K562 (cell line): ENCODE results near the gene KIF26B. TPM values are rescaled to one million over a fixed set of nuclear protein-coding genes. Genes with fewer than 3 reads are reported as not detected.

Experiments used
- ATAC-seq: fragments of 200-7000 bp; cut with Tn5 transposase; 3 replicates; pipeline ENCODE4 v1.9.1; 2020; ENCODE audit warnings: moderate library complexity
- BruUV-seq: library from RNA; stranded (reverse); fragments of 400-500 nt; replicated peaks from 2 replicates; lab custom pipeline; 2021; lab: Mats Ljungman, UMichigan
- CTCF ChIA-PET: fragments of 300-600 bp; formaldehyde crosslinking; extraction: SDS; loops from one replicate; lab custom pipeline; 2021; ENCODE audit warnings: low intra/inter-chr PET ratio; lab: Yijun Ruan, JAX
- POLR2A ChIA-PET: fragments of 300-600, 350-650 bp; sonication (Branson Sonifier 250); formaldehyde crosslinking; extraction: SDS; loops from one replicate; lab custom pipeline; 2021; ENCODE audit warnings: antibody characterized with exemption, inconsistent platforms; lab: Yijun Ruan, JAX
- DNase-seq, 4 experiments: peaks; one replicate each; pipeline versions ENCODE4 v3.0.0 to v3.0.0-alpha.2; 2011 to 2018; ENCODE audit warnings: low spot score in 3 of 4, mixed read lengths in 3 of 4; ENCODE audit errors: extremely low read depth in 1 of 4
- FAIRE-seq: peaks from 2 replicates; lab custom pipeline; 2011; peaks lifted over from hg19 to GRCh38; lab: Jason Lieb, UNC
- H2AFZ ChIP-seq: 2 replicates; pipeline ENCODE4 v1.6.0; 2011; ENCODE audit warnings: low read depth, low read length, control low read depth, inconsistent platforms
- H3K27ac ChIP-seq: fragments of 200-600 bp; 3 replicates; pipeline ENCODE4 v1.8.0; 2011; ENCODE audit warnings: low read depth, mild to moderate bottlenecking, control low read depth, inconsistent platforms, low read length, moderate library complexity, mixed read lengths; ENCODE audit errors: extremely low read depth
- H3K27me3 ChIP-seq, 2 experiments: fragments of 300-600 bp in 1 of 2; 2 replicates in 1 of 2; 3 replicates in 1 of 2; pipeline versions ENCODE4 v1.6.0 to v1.8.0; 2011; ENCODE audit warnings: inconsistent platforms in 2 of 2, low read length in 2 of 2, mild to moderate bottlenecking in 1 of 2, mixed read lengths in 1 of 2, moderate library complexity in 1 of 2; ENCODE audit not compliant: control insufficient read depth in 2 of 2, insufficient read depth in 2 of 2
- H3K36me3 ChIP-seq: fragments of 300-600 bp; 3 replicates; pipeline ENCODE4 v1.8.0; 2011; ENCODE audit warnings: mild to moderate bottlenecking, low read length, inconsistent platforms; ENCODE audit not compliant: control insufficient read depth, insufficient read depth
- H3K4me1 ChIP-seq, 2 experiments: fragments of 200-600 bp in 1 of 2; replicated peaks in 1 of 2; 2 replicates in 1 of 2; 3 replicates in 1 of 2; pipeline versions ENCODE4 v1.5.1 to v1.8.0; 2011; ENCODE audit warnings: inconsistent platforms in 2 of 2, low read length in 2 of 2, mild to moderate bottlenecking in 1 of 2, mixed read lengths in 1 of 2, moderate library complexity in 1 of 2; ENCODE audit not compliant: control insufficient read depth in 2 of 2, insufficient read depth in 2 of 2
- H3K4me2 ChIP-seq: 2 replicates; pipeline ENCODE4 v1.6.1; 2011; ENCODE audit warnings: low read length, control low read depth, inconsistent platforms, mixed read lengths; ENCODE audit not compliant: insufficient read depth
- H3K4me3 ChIP-seq: fragments of 200-600 bp; sonication (generic), shearing (Covaris generic); 2 replicates; pipeline ENCODE4 v1.5.1; 2016; ENCODE audit warnings: control low read depth, inconsistent platforms
- H3K79me2 ChIP-seq: fragments of 200-600 bp; 3 replicates; pipeline ENCODE4 v1.8.0; 2011; ENCODE audit warnings: low read length, inconsistent platforms; ENCODE audit not compliant: control insufficient read depth, insufficient read depth
- H3K9ac ChIP-seq, 2 experiments: 2 replicates each; pipeline versions ENCODE4 v1.6.0 to v1.6.1; 2011; ENCODE audit warnings: low read depth in 2 of 2, low read length in 2 of 2, control low read depth in 1 of 2, inconsistent platforms in 1 of 2, mild to moderate bottlenecking in 1 of 2, mixed read lengths in 1 of 2; ENCODE audit not compliant: insufficient read depth in 1 of 2
- H3K9me1 ChIP-seq: one replicate; pipeline ENCODE4 v1.6.0; 2011; ENCODE audit warnings: inconsistent platforms, mild to moderate bottlenecking, low read length, moderate library complexity; ENCODE audit not compliant: control insufficient read depth, insufficient read depth
- H3K9me3 ChIP-seq: replicated peaks from 2 replicates; pipeline ENCODE4 v1.5.1; 2011; ENCODE audit warnings: low read depth, low read length, inconsistent platforms; ENCODE audit not compliant: control insufficient read depth, insufficient read depth
- H4K20me1 ChIP-seq: replicated peaks from 2 replicates; pipeline ENCODE4 v1.6.1; 2011; ENCODE audit warnings: low read length, inconsistent platforms, mixed read lengths; ENCODE audit not compliant: control insufficient read depth, insufficient read depth
- BHLHE40 ChIP-seq: IDR thresholded peaks from 2 replicates; pipeline ENCODE4 v1.6.1; 2011; ENCODE audit warnings: low read length, improper control_type of control experiment
- CGGBP1 ChIP-seq: fragments of 250-450 bp; sonication (Bioruptor Pico); IDR thresholded peaks from 2 replicates; pipeline ENCODE4 v1.9.0; 2021; ENCODE audit warnings: mild to moderate bottlenecking
- CTBP1 ChIP-seq: fragments of 450-650 bp; IDR thresholded peaks from 2 replicates; pipeline ENCODE4 v1.6.1; 2016; ENCODE audit warnings: borderline replicate concordance
- DEAF1 ChIP-seq: fragments of 450-650 bp; formaldehyde crosslinking; IDR thresholded peaks from 2 replicates; pipeline ENCODE4 v1.4.0; 2020; ENCODE audit warnings: mild to moderate bottlenecking, moderate library complexity
- E2F3 ChIP-seq: fragments of 250-450 bp; sonication (Bioruptor Pico); IDR thresholded peaks from 2 replicates; pipeline ENCODE4 v1.4.0; 2020; ENCODE audit warnings: mild to moderate bottlenecking
- FOSL1 ChIP-seq: fragments of 200-800 bp; sonication (Bioruptor generic); conservative IDR thresholded peaks from 2 replicates; pipeline ENCODE4 v1.6.1; 2016; ENCODE audit warnings: missing genetic modification characterization, missing compliant biosample characterization
- GTF2B ChIP-seq: IDR thresholded peaks from 2 replicates; pipeline ENCODE4 v1.6.1; 2011; ENCODE audit not compliant: insufficient read length; ENCODE audit errors: extremely low read depth
- NR2C1 ChIP-seq, 2 experiments: fragments of 450-650 bp; IDR thresholded peaks; 2 replicates each; pipeline ENCODE4 v1.6.1; 2017; ENCODE audit warnings: mild to moderate bottlenecking in 2 of 2, antibody characterized with exemption in 1 of 2, inconsistent platforms in 1 of 2, missing compliant biosample characterization in 1 of 2, missing genetic modification characterization in 1 of 2
- OTX1 ChIP-seq: fragments of 450-650 bp; formaldehyde crosslinking; IDR thresholded peaks from 2 replicates; pipeline ENCODE4 v1.4.0; 2022; ENCODE audit warnings: mild to moderate bottlenecking
- SIX5 ChIP-seq, 2 experiments: IDR thresholded peaks; 2 replicates each; pipeline ENCODE4 v1.6.1; 2011; ENCODE audit warnings: low read length in 2 of 2, borderline replicate concordance in 1 of 2, low read depth in 1 of 2, mild to moderate bottlenecking in 1 of 2, moderate library complexity in 1 of 2; ENCODE audit not compliant: insufficient read depth in 1 of 2
- SNRNP70 ChIP-seq: fragments of 200-400 bp; formaldehyde crosslinking; optimal IDR thresholded peaks from 2 replicates; pipeline ENCODE3; 2017; ENCODE audit warnings: low read depth, low read length
- TFAP4 ChIP-seq: sonication (generic); formaldehyde crosslinking; IDR thresholded peaks from 2 replicates; pipeline ENCODE4 v1.8.0; 2022; ENCODE audit warnings: missing genetic modification reagents, mild to moderate bottlenecking, moderate library complexity, borderline replicate concordance
- THAP12 ChIP-seq: fragments of 250-450 bp; sonication (Bioruptor Pico); IDR thresholded peaks from 2 replicates; pipeline ENCODE4 v1.9.0; 2021; ENCODE audit warnings: mild to moderate bottlenecking, inconsistent platforms
- YBX1 ChIP-seq: fragments of 450-650 bp; IDR thresholded peaks from 2 replicates; pipeline ENCODE4 v1.7.1; 2016; ENCODE audit warnings: mild to moderate bottlenecking
- WGBS: fragments of 100-300 bp; shearing (Covaris generic); methylation state at CpG from one replicate; pipeline ENCODE4 v1.1.6; 2016; ENCODE audit warnings: low coverage, mixed read lengths; ENCODE audit not compliant: insufficient coverage; ENCODE audit errors: missing lambda C conversion rate; 5-methylcytosine and 5-hydroxymethylcytosine counted together
- in situ Hi-C: fragments of 300-500 bp; cut with MboI; formaldehyde crosslinking; loops from 4 replicates; pipeline ENCODE4 v1.15.0; 2018; ENCODE audit warnings: inconsistent platforms, mixed read lengths
- intact Hi-C: fragments of 100-400 bp; cut with micrococcal nuclease; formaldehyde crosslinking; loops from 2 replicates; pipeline ENCODE4 v1.14.2; 2022
- polyA plus RNA-seq, 8 experiments: library from polyadenylated mRNA; depleted of rRNA in 4 of 8; stranded (reverse) in 5 of 8; unstranded in 3 of 8; fragments of >200 nt; fragmentation: Nextera tagmentation in 2 of 8; fragmentation: Illumina TruSeq in 1 of 8; extraction: Ambion mirVana in 2 of 8; extraction: Trizol in 1 of 8; gene quantifications; 2 replicates each; pipeline versions ENCODE4 v1.2.1 to v1.2.3, GENCODE V29; 2011 to 2014; ENCODE audit warnings: inconsistent platforms in 1 of 8, missing spikeins in 1 of 8
- total RNA-seq, 7 experiments: library from RNA; depleted of rRNA in 6 of 7; stranded (reverse); fragments of >200 nt in 6 of 7; fragmentation: Illumina TruSeq in 2 of 7; extraction: Trizol in 2 of 7; gene quantifications; 2 replicates each; pipeline versions ENCODE4 v1.2.1 to v1.2.3, GENCODE V29; 2011 to 2021; ENCODE audit warnings: low replicate concordance in 1 of 7

The KIF26B gene
- total and polyA plus RNA-seq, 9 of the 15 experiments (the other 6 are each of a cell fraction or from before 2014, with no cell fraction given): 0.02 to 0.08 (median 0.03) TPM; not detected in 6

GRCh38 chr1:245158913-245159312 lies 4.1 kb downstream of the KIF26B start (continued):
- no peak for TF ChIP-seq FOSL1 (tag)
- TF ChIP-seq CGGBP1 (CRISPR knock-in tag): no peak
- no peak for TF ChIP-seq YBX1
- TF ChIP-seq CTBP1: no peak

- no peak overlapping the region for H3K9ac ChIP-seq
- H3K4me2 ChIP-seq: no peak overlapping the region
- peaks cover 0 to 19% of the 10 kb centered on the region in 2 experiments; a peak in 3 of 5 replicates for H3K4me1 ChIP-seq
- BruUV-seq: no TSS peak
- no peaks in the 10 kb centered on the region for H3K9me1 ChIP-seq
- no peaks in the 10 kb centered on the region for H3K9me3 ChIP-seq
- no peak for ATAC-seq
- DNase-seq: no peak
- peaks cover under 1% of the 10 kb centered on the region; the same call in 1 of the 2 replicates for H4K20me1 ChIP-seq
- no peak overlapping the region for H3K27ac ChIP-seq
- no peak overlapping the region for H3K4me3 ChIP-seq
- ChIA-PET CTCF (no interaction called here), POLR2A (interaction anchor here (0.5 kb wide), 1 partner anchor 32 kb away, joined by 3 read pairs; no protein-coding TSS in a partner anchor)
- H2AFZ ChIP-seq: no peak overlapping the region
- no peaks in the 10 kb centered on the region for H3K36me3 ChIP-seq
- 0% methylated on average over 5 of the region's 5 CpGs for WGBS
- no peaks in the 10 kb centered on the region for H3K79me2 ChIP-seq
- intact Hi-C loops: no loop called here
- in situ Hi-C loops: no loop called here
- FAIRE-seq: no peak
- H3K27me3 ChIP-seq: peaks cover 20 to 53% of the 10 kb centered on the region in 2 experiments
- TF ChIP-seq SIX5 (IDR thresholded peaks at IDR 0.05; ENCODE audit: borderline replicate concordance in 1 of 2, insufficient read depth in 1 of 2, low read depth in 1 of 2, low read length in 2 of 2): no peak
- no peak for TF ChIP-seq SNRNP70
- TF ChIP-seq E2F3 (CRISPR knock-in tag): no peak
- no peak for TF ChIP-seq BHLHE40
- TF ChIP-seq DEAF1 (CRISPR knock-in tag): no peak
- no peak for TF ChIP-seq TFAP4 (CRISPR knock-in tag)
- TF ChIP-seq NR2C1 (IDR thresholded peaks at IDR 0.05): no peak
- TF ChIP-seq NR2C1 (tag; IDR thresholded peaks at IDR 0.05): no peak
- no peak for TF ChIP-seq THAP12 (CRISPR knock-in tag)
- no peak for TF ChIP-seq GTF2B
- TF ChIP-seq OTX1 (CRISPR knock-in tag): no peak
Observed at GRCh38 chr1:245160288-245160687, 5.5 kb downstream of the KIF26B start.
